Esophagus squamous epithelium (tissue), 4 donors: ENCODE data around the gene GJB3.

Experiments
- POLR2A ChIP-seq, 4 donors: fragments of 450-650 bp; IDR thresholded peaks; one replicate each; pipeline ENCODE4 v1.6.1; 2017; ENCODE audit warnings: antibody characterized with exemption in 4 of 4, mild to moderate bottlenecking in 4 of 4, moderate library complexity in 3 of 4
- TF ChIP-seq, protein P1 (sequence below), 6 experiments: fragments of 450-650 bp in 4 of 6; fragments of 200-600 bp in 2 of 6; sonication (generic) in 2 of 6; IDR thresholded peaks; one replicate each; pipeline ENCODE4 v1.5.1; 2016 to 2019; ENCODE audit warnings: antibody characterized with exemption in 6 of 6, mild to moderate bottlenecking in 4 of 6, moderate library complexity in 4 of 6

- TF ChIP-seq, protein P1, sequence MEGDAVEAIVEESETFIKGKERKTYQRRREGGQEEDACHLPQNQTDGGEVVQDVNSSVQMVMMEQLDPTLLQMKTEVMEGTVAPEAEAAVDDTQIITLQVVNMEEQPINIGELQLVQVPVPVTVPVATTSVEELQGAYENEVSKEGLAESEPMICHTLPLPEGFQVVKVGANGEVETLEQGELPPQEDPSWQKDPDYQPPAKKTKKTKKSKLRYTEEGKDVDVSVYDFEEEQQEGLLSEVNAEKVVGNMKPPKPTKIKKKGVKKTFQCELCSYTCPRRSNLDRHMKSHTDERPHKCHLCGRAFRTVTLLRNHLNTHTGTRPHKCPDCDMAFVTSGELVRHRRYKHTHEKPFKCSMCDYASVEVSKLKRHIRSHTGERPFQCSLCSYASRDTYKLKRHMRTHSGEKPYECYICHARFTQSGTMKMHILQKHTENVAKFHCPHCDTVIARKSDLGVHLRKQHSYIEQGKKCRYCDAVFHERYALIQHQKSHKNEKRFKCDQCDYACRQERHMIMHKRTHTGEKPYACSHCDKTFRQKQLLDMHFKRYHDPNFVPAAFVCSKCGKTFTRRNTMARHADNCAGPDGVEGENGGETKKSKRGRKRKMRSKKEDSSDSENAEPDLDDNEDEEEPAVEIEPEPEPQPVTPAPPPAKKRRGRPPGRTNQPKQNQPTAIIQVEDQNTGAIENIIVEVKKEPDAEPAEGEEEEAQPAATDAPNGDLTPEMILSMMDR (IDR thresholded peaks at IDR 0.05), result no peak
- TF ChIP-seq POLR2A (IDR thresholded peaks at IDR 0.05), result no peak
Observed at GRCh38 chr1:34792424-34792823, 11.4 kb downstream of the GJB3 start.
